Karpas-422 (cell line): ENCODE data around the gene HIVEP3. TPM values are rescaled to one million over a fixed set of nuclear protein-coding genes. Genes with fewer than 3 reads are reported as not detected.

ENCODE experiments used
- DNase-seq: peaks from one replicate; pipeline ENCODE4 v3.0.0-alpha.2; 2015
- H2AFZ ChIP-seq: fragments of 200-600 bp; sonication (generic); 2 replicates; pipeline ENCODE4 v1.6.1; 2014; ENCODE audit warnings: antibody characterized with exemption, low read length, mixed read lengths
- H3K27ac ChIP-seq: fragments of 200-600 bp; sonication (generic); 2 replicates; pipeline ENCODE4 v1.5.1; 2014; ENCODE audit warnings: mild to moderate bottlenecking, low read length, moderate library complexity
- H3K27me3 ChIP-seq: fragments of 200-600 bp; sonication (generic); 2 replicates; pipeline ENCODE4 v1.6.1; 2014; ENCODE audit warnings: low read length, mixed read lengths
- H3K36me3 ChIP-seq: fragments of 200-600 bp; sonication (generic); 2 replicates; pipeline ENCODE4 v1.6.1; 2014; ENCODE audit warnings: low read length, mixed read lengths; ENCODE audit not compliant: insufficient read depth
- H3K4me1 ChIP-seq: fragments of 200-600 bp; sonication (generic); 2 replicates; pipeline ENCODE4 v1.6.1; 2014; ENCODE audit warnings: mild to moderate bottlenecking, low read length, mixed read lengths
- H3K4me2 ChIP-seq: fragments of 200-600 bp; sonication (generic); 2 replicates; pipeline ENCODE4 v1.6.1; 2014; ENCODE audit warnings: low read length, low read depth, mild to moderate bottlenecking; ENCODE audit not compliant: poor library complexity, severe bottlenecking
- H3K4me3 ChIP-seq: fragments of 200-600 bp; sonication (generic); 2 replicates; pipeline ENCODE4 v1.5.1; 2014; ENCODE audit warnings: mild to moderate bottlenecking, antibody characterized with exemption, low read length, mixed read lengths
- H3K79me2 ChIP-seq: fragments of 200-600 bp; sonication (generic); 2 replicates; pipeline ENCODE4 v1.6.1; 2014; ENCODE audit warnings: mild to moderate bottlenecking, low read length, mixed read lengths
- H3K9ac ChIP-seq: fragments of 200-600 bp; sonication (generic); 2 replicates; pipeline ENCODE4 v1.6.0; 2014; ENCODE audit warnings: low read length
- H3K9me2 ChIP-seq: fragments of 200-600 bp; sonication (generic), shearing (Covaris generic); replicated peaks from 2 replicates; pipeline ENCODE4 v1.6.0; 2014; ENCODE audit warnings: mild to moderate bottlenecking, low read length, moderate library complexity; ENCODE audit not compliant: insufficient read depth
- H3K9me3 ChIP-seq: fragments of 300-700, 200-600 bp; sonication (generic); 2 replicates; pipeline ENCODE4 v1.6.1; 2014; ENCODE audit warnings: low read length, mixed read lengths
- H4K20me1 ChIP-seq: fragments of 200-600 bp; sonication (generic); 2 replicates; pipeline ENCODE4 v1.6.1; 2014; ENCODE audit warnings: mild to moderate bottlenecking, antibody characterized with exemption, low read length, low read depth; ENCODE audit not compliant: insufficient read depth
- total RNA-seq: library from RNA; depleted of rRNA; stranded (reverse); fragments of >200 nt; shearing (Covaris generic); gene quantifications from 2 replicates; pipeline ENCODE4 v1.2.3, GENCODE V29; 2014; ENCODE audit warnings: low replicate concordance

HIVEP3 gene
- total RNA-seq, 1 experiment from 2014 or later, result 1.3 TPM

DNA sequence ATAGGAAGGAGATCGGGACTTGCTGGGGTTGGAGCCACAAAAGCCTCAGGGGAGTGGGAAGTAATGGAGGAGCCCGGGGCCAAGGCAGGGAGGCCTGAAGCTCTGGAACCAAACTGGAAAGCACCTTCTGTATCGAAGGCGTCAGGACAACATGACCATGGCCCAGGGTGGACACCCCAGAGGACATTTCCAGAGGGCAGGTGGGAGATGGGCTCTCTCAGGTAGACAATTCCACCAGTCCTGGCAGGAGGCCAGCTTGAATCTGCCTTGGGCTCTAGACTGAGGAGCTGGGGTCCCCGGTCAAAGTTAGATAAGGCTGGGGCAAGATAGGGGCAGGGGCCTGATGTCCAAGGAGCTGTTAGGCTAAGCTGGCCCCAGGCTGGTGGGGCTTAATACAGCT lies 329.3 kb downstream of the HIVEP3 start:
- H3K4me3 ChIP-seq, result no peak overlapping the region
- no peak overlapping the region for H2AFZ ChIP-seq
- no peak for DNase-seq
- H4K20me1 ChIP-seq, result no peaks in the 10 kb centered on the region
- H3K27ac ChIP-seq, result no peak overlapping the region
- no peaks in the 10 kb centered on the region for H3K4me1 ChIP-seq
- no peaks in the 10 kb centered on the region for H3K36me3 ChIP-seq
- no peaks in the 10 kb centered on the region for H3K79me2 ChIP-seq
- no peaks in the 10 kb centered on the region for H3K9me3 ChIP-seq
- no peak overlapping the region for H3K4me2 ChIP-seq
- no peaks in the 10 kb centered on the region for H3K27me3 ChIP-seq
- no peaks in the 10 kb centered on the region for H3K9me2 ChIP-seq
- no peak overlapping the region for H3K9ac ChIP-seq

DNA sequence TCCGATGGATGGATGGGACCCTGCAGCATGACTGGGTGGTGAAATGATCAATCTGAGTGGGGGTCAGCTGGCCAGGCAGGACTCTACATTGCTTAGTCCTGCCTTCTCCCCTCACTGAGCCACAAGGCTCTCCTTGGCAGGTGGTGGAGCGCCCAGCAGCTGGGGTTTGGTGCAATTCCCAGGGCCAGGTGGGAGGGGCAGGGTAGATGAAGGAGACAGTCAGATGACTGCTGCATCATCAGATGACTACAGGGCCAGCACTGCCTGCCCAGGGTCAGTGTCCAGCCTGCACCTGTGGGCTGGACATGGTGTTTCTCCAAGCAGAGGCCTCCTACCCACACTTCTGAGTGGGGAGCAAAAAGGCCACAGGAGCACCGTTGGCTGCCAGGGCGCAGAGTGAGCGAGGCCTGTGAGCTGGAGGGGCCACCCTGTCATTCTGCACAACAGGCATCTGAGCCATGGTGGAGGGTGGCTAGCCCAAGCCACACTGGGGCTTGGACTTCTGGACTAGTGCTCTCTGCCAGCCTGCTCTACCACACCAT lies 330.3 kb downstream of the HIVEP3 start:
- H3K79me2 ChIP-seq, result no peaks in the 10 kb centered on the region
- no peaks in the 10 kb centered on the region for H4K20me1 ChIP-seq
- no peak overlapping the region for H2AFZ ChIP-seq
- H3K4me2 ChIP-seq, result no peak overlapping the region
- DNase-seq, result no peak
- H3K9me2 ChIP-seq, result no peaks in the 10 kb centered on the region
- H3K36me3 ChIP-seq, result no peaks in the 10 kb centered on the region
- no peak overlapping the region for H3K27ac ChIP-seq
- H3K9ac ChIP-seq, result no peak overlapping the region
- H3K9me3 ChIP-seq, result no peaks in the 10 kb centered on the region
- H3K4me1 ChIP-seq, result no peaks in the 10 kb centered on the region
- no peak overlapping the region for H3K4me3 ChIP-seq
- H3K27me3 ChIP-seq, result no peaks in the 10 kb centered on the region

DNA sequence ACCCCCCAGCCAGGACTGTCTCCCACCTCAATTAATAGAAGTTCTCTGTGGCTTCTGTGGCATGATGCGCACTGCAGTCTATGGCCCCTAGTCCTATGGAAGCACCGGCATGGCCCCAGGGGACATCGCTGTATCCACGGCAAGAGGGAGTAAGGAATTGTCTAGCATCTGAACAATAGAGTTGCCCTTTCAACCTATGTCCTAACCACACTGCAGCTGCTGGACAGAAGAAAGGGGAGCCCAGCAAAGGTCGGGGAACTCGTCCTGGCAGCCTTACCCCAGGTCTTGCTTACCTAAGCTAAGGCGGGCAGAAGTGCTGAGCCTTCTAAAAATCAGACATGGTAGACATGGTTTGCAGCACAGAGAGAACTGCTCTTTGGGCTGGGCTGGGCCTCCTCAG lies 330.9 kb downstream of the HIVEP3 start:
- no peak overlapping the region for H3K9ac ChIP-seq
- no peak overlapping the region for H2AFZ ChIP-seq
- no peaks in the 10 kb centered on the region for H3K9me2 ChIP-seq
- no peaks in the 10 kb centered on the region for H3K9me3 ChIP-seq
- H4K20me1 ChIP-seq, result no peaks in the 10 kb centered on the region
- DNase-seq, result no peak
- no peak overlapping the region for H3K4me2 ChIP-seq
- no peaks in the 10 kb centered on the region for H3K36me3 ChIP-seq
- no peaks in the 10 kb centered on the region for H3K4me1 ChIP-seq
- H3K4me3 ChIP-seq, result no peak overlapping the region
- H3K27me3 ChIP-seq, result no peaks in the 10 kb centered on the region
- no peak overlapping the region for H3K27ac ChIP-seq
- no peaks in the 10 kb centered on the region for H3K79me2 ChIP-seq

DNA sequence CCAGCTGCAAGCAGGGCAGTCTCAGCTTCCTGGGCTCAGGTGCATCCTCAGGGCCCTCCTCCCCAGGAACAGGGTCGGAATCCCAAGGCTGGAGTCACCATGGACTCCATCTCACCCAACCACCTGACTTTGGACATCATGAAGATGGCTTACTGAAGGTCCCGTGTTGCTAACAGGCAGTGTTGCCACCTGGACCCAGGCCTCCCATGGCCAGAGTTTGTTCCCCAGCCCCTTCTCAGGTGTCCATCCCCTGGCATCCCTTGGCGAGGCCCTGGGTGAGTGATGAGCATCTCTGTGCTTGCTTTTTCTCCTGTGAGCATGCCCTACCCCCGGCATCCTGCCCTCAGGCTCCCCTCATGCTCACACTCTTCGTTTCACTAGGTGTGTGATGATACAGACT lies 332.5 kb downstream of the HIVEP3 start:
- no peak overlapping the region for H3K4me2 ChIP-seq
- no peak overlapping the region for H2AFZ ChIP-seq
- no peaks in the 10 kb centered on the region for H3K9me2 ChIP-seq
- H4K20me1 ChIP-seq, result no peaks in the 10 kb centered on the region
- H3K4me1 ChIP-seq, result no peaks in the 10 kb centered on the region
- H3K4me3 ChIP-seq, result no peak overlapping the region
- no peaks in the 10 kb centered on the region for H3K9me3 ChIP-seq
- no peaks in the 10 kb centered on the region for H3K27me3 ChIP-seq
- no peak overlapping the region for H3K27ac ChIP-seq
- H3K36me3 ChIP-seq, result no peaks in the 10 kb centered on the region
- H3K9ac ChIP-seq, result no peak overlapping the region
- no peaks in the 10 kb centered on the region for H3K79me2 ChIP-seq
- no peak for DNase-seq

DNA sequence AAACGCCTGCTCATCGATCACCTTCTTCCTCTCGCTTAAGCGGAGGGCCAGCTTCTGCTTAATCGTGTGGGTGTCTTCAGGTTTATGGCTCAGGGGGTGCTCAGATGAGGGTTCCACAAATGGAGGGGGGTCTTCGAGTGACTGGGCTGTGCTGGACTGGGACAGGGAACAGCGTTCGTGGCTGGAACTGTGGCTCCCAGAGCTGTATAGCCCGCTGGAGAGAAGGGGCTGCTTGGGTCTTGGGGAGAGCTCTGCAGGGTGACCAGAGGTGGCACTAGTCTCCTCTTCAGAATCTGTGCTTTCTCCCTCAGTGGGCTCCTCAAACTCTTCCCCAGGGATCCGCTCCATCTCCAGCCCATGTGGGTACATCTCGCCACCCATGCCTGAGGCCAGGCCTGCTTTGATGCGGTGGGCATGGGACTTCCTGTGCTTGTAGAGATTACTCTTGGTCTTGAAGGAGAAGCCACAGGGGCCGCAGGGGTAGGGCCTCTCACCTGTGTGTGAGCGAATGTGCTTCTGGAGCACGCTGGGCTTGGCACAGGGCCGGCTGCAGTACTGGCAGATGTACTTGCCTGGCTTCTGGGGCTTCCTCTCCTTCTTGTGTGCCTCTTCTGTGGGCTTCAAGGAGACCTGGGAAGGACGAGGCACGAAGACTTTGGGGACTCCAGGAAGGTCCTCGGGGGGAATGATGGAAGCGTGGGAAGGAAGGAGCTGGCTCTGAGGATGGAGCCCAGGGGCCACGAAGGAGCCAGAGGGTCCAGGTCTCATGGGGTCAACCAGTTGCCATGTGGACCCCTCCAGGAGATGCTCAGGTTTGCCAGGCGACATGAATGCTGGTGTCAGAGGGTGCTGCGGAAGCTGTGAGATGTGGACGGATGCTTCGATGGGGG lies 334.8 kb downstream of the HIVEP3 start:
- no peak for DNase-seq
- Histone ChIP-seq H3K9me3 (no peaks in the 10 kb centered on the region), H3K27me3 (no peaks in the 10 kb centered on the region), H3K9me2 (no peaks in the 10 kb centered on the region), H3K4me3 (no peak overlapping the region), H3K79me2 (no peaks in the 10 kb centered on the region), H3K4me2 (no peak overlapping the region), H3K4me1 (no peaks in the 10 kb centered on the region), H3K27ac (no peak overlapping the region), H2AFZ (no peak overlapping the region), H3K36me3 (no peaks in the 10 kb centered on the region), H3K9ac (no peak overlapping the region), H4K20me1 (no peaks in the 10 kb centered on the region)

DNA sequence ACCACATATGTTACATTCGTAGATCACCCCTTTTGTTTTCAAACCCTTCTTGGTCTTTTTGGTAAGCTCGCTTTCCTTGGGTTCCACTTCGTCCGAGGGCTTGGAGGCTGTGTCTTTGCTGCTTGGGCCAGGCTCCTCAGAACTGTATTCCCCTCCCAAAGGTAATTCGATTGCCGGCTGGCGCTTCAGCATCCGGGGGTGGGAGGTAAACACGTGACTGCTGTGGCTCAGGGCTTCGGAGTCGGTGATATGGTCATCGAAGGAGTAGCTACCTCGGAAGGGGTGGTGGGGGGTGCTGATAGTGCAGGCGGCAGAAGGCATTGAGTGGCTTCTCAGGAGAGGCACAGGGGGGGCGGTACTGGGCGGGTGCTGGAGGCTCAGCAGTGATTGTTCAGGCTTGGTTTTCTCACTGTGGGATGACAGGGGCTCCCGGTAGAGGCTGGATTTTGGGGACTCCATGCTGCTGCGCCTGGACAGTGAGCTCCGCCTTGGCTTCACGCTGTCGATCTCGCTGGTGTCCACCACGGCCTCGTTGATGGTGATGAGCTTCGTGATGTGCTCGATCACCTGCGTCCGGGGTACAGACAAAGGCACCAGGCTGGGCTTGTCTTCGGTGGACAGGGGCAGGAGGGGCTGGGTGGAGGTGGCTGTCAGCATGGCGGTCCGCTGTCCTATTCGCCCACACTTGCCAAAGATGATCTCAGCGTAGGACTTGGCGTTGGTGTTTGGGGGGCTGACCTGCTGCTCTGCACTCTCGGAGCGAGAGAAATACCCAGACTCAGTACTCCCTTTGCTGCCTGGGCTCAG lies 335.7 kb downstream of the HIVEP3 start:
- DNase-seq, result no peak
- no peaks in the 10 kb centered on the region for H3K9me2 ChIP-seq
- H3K4me1 ChIP-seq, result no peaks in the 10 kb centered on the region
- no peak overlapping the region for H3K27ac ChIP-seq
- no peak overlapping the region for H2AFZ ChIP-seq
- H3K9me3 ChIP-seq, result no peaks in the 10 kb centered on the region
- H3K4me2 ChIP-seq, result no peak overlapping the region
- no peak overlapping the region for H3K9ac ChIP-seq
- H3K4me3 ChIP-seq, result no peak overlapping the region
- no peaks in the 10 kb centered on the region for H4K20me1 ChIP-seq
- H3K36me3 ChIP-seq, result no peaks in the 10 kb centered on the region
- no peaks in the 10 kb centered on the region for H3K27me3 ChIP-seq
- H3K79me2 ChIP-seq, result no peaks in the 10 kb centered on the region

DNA sequence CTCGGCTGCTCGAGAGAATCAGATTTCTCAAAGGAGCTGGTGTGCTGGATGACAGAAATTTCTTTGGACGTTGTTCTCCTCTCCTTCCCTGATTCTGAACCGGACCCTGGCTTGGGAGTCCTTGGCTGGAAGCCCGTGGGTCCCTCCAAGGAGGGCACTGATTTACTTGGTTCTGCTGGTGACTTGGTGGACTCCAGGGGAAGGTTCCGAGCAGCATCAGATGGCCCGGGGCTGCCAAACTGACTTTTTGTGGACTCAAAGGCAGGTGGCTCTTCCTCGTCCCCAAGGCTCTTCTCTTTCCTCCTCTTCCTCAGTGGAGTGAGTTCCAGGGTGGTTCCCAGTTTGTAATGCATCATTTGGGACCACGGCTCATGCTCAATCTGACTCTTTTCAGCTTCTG lies 336.4 kb downstream of the HIVEP3 start:
- no peak for DNase-seq
- Histone ChIP-seq H4K20me1 (no peaks in the 10 kb centered on the region), H3K4me2 (no peak overlapping the region), H2AFZ (no peak overlapping the region), H3K27ac (no peak overlapping the region), H3K4me1 (no peaks in the 10 kb centered on the region), H3K36me3 (no peaks in the 10 kb centered on the region), H3K9me2 (no peaks in the 10 kb centered on the region), H3K27me3 (no peaks in the 10 kb centered on the region), H3K79me2 (no peaks in the 10 kb centered on the region), H3K4me3 (no peak overlapping the region), H3K9me3 (no peaks in the 10 kb centered on the region), H3K9ac (no peak overlapping the region)

DNA sequence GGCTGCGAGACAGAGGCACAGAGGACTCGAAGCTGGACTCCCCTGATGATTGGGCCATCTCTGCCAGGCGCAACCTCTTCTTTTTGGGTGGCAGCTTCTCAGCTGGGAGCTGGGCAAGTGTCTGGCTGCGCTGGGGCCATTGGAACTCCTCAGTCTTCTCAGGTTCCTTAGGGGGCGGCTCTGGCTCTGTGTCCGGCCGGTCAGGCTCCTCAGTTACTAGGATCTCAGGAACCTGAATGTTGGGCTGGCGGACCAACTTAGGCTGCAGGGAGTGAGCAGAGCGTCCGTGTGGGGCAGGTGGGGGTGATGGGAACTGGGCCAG lies 336.8 kb downstream of the HIVEP3 start:
- Histone ChIP-seq H3K27me3 (no peaks in the 10 kb centered on the region), H2AFZ (no peak overlapping the region), H3K4me1 (no peaks in the 10 kb centered on the region), H3K27ac (no peak overlapping the region), H3K9ac (no peak overlapping the region), H3K36me3 (no peaks in the 10 kb centered on the region), H3K79me2 (no peaks in the 10 kb centered on the region), H3K9me3 (no peaks in the 10 kb centered on the region), H3K4me2 (no peak overlapping the region), H4K20me1 (no peaks in the 10 kb centered on the region), H3K9me2 (no peaks in the 10 kb centered on the region), H3K4me3 (no peak overlapping the region)
- no peak for DNase-seq
